CD4-positive, alpha-beta T cell treated with Interleukin-21 for 1 hour (primary cell): ENCODE results near the gene BMERB1.
"Not testable (repeated sequence)": the region's sequence is repeated elsewhere in the genome, so short reads cannot be mapped to it uniquely, and the experiment has no call there.

Experiments used
- DNase-seq: peaks from one replicate; pipeline ENCODE4 v3.0.0-alpha.2; 2020

Gene BMERB1

DNA sequence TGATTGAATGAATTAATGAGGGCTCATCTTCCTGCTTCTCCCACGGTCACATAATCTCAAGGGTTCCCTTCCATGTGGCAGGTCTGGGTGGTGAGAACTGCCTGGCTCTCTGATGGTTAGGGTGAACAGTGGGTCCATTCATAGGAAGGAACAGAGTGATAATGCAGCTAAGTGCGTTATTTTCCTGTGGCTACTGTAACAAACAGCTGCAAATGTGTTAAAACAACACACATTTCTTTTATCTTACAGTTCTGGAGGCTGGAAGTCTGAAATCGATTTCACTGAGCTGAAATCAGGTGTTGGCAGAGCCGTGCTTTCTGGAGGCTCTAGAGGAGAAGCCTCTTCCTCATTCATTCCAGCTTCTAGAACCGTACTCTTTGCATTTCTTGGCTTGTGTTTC lies 95.3 kb downstream of the BMERB1 start:
- no peak for DNase-seq

DNA sequence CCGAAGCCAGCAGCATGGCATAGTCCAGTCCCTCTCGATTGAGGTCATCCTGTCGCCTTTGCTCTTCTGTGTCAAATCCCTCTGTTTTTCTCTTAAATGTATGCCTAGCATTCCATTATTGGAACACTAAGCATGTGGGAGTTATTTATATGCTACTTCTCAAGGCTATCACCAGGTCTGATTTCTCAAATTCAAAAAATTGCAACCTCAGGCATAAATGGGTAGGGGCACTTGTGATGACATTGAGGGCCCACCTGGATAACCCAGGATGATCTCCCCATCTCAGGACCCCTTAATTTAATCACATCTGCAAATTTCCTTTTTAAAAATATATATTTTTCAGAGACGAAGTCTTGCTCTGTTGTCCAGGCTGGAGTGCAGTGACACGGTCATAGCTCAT lies 95.7 kb downstream of the BMERB1 start:
- no peak for DNase-seq

DNA sequence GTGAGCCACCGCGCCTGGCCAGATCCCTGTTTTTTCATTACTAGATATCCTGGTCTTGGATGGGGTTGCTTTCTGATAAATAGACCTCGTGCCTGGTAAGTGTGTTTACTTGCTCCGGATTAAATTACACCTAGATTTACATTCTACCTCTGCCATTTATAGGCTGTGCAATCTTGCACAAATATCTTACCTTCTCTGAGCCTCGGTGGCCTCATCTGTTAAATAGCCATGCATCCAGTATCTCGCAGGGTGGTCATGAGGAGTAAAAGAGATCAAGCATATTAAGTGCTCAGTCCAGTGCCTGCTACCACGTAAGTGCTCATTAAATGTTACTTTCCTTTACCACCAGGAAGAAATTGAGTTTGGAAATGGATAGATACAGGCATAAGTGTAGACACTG lies 98.4 kb downstream of the BMERB1 start:
- DNase-seq, result no peak

- no peak for DNase-seq
Measured at GRCh38 chr16:15533386-15533785, 99.0 kb downstream of the BMERB1 start.

- no peak for DNase-seq
Measured at GRCh38 chr16:15535772-15536171, 101.4 kb downstream of the BMERB1 start.

DNA sequence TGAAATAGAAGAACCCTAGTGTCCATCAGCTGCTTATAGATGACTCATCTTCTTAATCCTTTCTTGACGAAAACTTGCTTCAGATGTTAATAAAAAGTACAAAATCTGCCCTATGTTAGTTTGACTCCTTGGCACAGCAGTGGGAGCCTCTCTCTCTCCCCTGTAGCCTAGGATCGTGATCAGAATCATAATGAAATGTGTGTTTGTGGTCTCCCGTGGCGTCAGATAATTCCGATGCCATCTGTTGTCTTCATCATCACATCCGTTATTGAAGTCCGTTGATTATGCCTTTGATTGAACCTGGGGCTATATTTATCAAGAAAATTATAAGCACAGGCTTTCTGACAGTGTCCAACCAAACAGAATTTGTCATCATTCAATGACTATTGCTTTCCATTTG lies 102.5 kb downstream of the BMERB1 start:
- no peak for DNase-seq

DNA sequence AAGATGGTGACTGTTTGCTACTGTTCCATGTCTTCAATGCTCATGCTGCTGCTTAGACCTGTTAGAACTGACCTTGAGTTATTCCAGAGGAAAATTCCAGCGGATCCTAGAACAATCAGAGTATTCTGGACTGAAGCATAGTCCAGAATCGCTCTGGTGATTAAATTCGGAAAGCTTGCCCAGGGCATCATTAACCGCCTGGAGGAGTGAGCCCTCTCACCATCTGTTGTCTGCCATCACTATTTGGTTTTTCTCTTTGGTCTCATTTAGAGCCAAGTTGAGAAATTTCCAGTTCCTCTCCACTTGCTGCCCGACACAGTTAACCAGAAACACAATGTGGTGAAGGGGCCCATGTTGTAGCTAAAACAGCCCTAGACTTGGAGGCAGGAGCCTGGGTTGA lies 104.1 kb downstream of the BMERB1 start:
- no peak for DNase-seq

DNA sequence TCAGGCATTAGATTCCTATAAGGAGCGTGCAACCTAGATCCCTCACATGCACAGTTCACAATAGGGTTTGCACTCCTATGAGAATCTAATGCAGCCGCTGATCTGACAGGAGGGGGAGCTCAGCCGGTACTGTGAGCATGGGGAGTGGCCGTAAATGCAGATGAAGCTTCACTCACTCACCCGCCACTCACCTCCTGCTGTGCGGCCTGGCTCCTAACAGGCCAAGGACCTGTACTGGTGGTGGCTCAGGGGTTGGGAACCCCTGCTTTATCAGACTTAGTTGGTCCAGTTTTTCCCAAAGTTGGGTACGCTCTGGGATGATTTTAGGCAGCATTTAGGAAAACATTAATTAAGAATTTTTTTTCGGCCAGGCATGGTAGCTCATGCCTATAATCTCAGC lies 104.8 kb downstream of the BMERB1 start:
- DNase-seq, result no peak

DNA sequence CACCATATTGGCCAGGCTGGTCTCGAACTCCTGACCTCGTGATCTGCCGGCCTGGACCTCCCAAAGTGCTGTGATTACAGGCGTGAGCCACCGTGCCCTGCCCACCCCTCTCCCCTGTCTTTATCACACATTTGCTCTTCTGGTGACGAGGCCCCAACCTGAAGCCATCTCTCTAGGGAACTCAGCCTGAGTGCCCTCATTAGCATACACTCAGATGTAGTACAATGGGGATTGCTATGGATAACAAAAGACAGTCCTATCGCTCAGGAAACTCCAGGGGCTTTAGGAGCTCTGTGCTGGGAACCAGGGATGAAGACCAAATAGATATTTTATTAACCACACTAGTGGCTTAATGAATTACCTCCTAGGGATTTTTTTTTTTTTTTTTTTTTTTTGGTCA lies 107.9 kb downstream of the BMERB1 start:
- no peak for DNase-seq

DNA sequence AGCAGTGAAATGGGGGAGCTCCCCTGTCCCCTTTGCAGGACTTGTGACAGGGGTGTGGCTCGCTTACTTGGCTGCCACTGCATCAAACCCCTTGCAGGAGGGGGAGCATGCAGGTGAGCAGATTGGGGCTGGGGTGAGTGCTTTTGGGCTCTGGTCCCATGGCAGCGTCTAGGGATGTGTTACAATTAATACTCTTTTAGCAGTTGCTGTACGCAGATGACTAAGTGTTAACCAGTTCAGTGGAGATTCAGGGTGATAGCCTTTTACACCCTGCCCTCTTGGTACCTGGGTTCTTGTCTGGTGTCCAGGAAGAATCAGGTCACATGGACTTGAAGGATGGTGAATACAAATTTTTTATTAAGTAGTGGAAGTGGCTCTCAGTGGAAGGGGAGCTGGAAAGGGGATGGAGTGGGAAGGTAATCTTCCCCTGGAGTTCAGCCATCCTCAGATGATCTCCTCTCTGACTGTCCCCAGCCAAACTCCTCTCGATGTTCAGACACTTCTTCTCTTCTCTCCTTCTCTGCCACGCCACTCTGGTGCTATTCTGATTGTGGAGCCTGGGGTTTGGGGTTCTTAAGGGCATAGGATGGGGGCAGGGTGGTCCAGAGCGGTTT lies 108.5 kb downstream of the BMERB1 start:
- DNase-seq, result no peak

- DNase-seq, result no peak
Measured at GRCh38 chr16:15544405-15544804, 110.0 kb downstream of the BMERB1 start.

DNA sequence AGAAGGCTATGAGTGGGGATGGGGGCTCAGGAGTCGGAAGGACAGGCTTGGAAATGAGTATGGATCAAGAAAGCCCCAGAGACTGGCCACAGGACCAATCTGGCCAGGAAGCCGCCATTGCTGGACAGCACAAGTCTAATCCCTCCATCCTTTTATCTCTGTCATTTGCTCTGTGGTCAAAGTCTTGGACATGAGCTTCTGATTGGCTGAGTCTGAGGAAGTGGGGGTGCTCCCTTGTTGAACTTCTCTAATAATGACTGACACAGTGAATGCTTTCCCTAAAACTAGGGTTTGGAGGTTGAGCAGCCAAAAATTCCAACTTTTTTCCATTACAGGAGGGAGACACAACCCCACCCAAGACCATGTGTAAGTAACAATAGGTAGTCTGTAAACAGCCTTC lies 111.2 kb downstream of the BMERB1 start:
- DNase-seq, result no peak

DNA sequence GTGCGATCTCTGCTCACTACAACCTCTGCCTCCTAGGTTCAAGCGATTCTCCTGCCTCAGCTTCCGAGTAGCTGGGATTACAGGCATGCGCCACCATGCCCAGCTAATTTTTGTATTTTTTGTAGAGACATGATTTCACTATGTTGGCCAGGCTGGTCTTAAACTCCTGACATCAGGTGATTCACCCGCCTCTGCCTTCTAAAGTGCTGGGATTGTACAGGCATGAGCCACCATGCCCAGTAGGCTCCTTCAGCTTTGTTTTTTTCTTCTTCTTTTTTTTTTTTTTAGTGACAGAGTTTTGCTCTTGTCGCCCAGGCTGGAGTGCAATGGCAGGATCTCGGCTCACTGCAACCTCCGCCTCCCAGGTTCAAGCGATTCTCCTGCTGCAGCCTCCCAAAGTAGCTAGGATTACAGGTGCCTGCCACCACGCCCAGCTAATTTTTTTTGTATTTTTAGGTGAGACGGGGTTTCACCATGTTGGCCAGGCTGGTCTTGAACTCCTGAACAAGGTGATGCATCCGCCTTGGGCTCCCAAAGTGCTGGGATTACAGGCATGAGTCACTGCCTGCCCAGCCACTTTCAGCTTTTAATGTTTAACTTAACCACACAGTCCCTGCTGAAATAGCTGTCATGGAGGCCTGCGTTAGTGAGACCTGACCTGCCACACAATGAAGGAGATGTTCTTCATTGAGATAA lies 112.8 kb downstream of the BMERB1 start:
- DNase-seq, result not testable (repeated sequence)

- DNase-seq, result no peak
Measured at GRCh38 chr16:15547768-15548096, 113.3 kb downstream of the BMERB1 start.

- no peak for DNase-seq
Measured at GRCh38 chr16:15548482-15548891, 114.1 kb downstream of the BMERB1 start.

DNA sequence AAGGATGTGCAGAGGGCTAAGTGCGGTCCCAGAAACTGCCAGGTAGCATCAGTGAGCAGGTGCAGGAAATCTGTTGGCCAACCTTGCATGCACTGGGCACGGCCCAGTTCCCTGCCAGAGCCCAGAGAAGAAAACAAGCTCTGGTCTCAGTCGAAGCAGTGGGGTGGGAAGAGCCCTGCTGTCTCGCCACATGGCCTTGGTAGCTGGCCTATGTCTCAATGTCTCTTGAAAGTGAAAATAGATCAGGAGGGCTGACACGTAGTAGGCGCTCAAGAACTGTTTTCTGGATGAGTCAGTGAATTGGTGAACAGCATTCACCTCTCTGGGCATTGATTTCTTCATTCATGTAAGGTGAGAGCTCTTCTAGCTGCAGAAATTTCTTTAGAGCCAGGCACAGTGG lies 118.1 kb downstream of the BMERB1 start:
- no peak for DNase-seq

DNA sequence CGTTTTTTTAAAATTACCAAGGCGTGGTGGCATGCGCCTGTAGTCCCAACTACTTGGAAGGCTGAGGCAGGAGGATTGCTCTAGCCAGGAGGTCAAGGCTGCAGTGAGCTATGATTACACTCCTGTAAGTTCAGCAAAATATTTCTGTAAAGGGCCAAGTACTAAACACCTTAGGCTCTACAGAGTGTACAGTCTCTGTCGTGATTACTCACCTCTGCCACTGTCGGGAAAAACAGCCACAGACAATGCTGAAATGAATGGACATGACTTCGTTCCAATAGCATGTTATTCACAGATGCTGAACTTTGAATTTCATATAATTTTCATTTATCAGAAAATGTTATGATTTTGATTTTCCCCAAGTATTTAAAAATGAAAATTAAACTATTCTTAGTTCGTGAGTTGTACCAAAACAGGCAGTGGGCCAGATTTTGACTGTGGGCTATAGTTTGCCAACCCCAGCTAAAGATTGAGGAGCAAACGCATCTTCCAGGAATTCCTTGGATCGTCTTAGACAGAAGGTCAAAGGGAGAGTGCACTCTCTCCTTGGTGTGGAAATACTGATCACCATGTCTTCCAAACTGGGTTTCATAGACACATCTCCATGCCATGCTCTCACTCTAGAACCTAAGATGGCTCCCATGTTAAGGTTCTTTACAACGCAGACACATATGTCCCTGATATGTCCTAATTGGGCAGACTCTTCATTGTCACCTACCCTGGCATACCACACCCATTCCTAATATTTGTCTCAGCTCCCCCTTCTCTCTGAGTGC lies 119.1 kb downstream of the BMERB1 start:
- no peak for DNase-seq

DNA sequence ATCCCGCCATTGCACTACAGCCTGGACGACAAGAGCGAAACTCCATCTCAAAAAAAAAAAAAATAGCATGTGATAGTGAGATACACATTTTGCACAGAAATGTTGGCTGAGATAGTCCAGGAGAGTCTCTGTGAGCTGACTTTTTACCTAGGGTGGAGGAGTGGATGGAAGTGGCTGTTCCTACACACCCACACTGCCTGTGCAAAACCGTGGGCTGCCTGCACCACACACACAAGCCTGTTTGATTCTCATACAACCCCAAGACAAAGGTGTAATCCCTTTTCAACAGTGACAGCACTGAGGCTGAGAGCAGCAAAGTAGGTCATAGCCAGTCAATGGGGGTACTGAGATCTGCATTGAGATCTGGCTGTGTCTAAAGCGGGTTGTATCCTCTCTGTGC lies 121.7 kb downstream of the BMERB1 start:
- no peak for DNase-seq

DNA sequence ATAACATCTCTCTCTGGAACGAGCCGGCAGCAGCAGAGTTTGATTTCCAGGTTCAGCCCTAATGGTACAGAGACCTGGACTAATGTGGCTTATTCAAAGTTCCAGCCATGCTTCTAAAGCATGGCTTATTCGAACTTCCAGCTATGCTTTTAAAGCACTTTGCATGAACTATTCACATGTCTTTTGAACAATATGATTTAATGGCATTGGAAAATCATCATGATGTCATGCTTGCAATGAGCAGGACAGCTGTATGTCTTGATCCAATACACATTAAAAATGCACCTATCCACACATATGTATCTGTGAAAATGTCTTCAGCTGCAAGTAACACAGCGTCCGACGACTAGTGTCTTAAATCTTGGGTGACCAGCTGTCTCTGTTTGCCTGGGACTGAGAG lies 122.9 kb downstream of the BMERB1 start:
- DNase-seq, result no peak

DNA sequence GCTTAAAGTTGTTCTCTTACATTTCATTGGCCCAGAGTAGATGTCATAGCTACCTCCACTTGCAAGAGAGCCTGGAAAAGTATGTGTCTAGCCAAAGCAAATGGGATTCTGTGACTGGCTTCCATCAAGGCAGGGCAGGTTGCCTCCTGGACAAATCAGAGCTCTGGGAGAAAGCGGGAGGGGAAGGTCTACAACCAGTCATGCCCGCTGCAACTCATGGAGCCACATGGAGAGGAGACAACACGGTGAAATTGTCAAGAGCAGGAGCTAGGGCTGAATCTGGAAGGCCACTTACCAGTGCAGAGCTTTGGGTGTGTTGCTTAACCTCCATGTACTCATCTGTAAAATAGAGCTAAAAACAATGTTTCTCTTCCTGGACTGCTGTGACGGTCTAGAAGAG lies 124.8 kb downstream of the BMERB1 start:
- no peak for DNase-seq

- no peak for DNase-seq
Measured at GRCh38 chr16:15564604-15565339, 130.4 kb downstream of the BMERB1 start.

GRCh38 chr16:15566095-15566494 lies 131.7 kb downstream of the BMERB1 start:
- no peak for DNase-seq

DNA sequence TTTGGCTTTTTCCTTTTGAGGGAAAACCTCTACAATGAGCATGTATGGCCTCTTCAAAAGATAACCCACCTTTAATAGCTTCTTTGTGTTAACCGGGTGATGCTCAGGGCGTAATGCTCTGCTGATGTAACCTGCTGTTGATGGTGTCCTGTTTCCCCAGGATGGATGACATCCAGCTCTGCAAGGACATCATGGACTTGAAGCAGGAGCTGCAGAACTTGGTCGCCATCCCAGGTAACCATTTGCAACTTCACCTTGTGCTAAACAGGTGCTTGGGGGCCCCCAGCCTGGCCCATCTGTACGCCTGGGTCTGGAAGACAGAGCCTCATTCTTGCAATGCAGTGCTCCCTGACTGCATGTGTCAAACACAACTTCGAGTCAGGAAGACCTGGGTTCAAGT lies 133.4 kb downstream of the BMERB1 start:
- no peak for DNase-seq

GRCh38 chr16:15570666-15571065 lies 136.3 kb downstream of the BMERB1 start:
- not testable (repeated sequence) for DNase-seq
